OCI-LY7 (cell line): Measurements from ENCODE around the gene SLC9C2. TPM values are rescaled to one million over a fixed set of nuclear protein-coding genes. Genes with fewer than 3 reads are reported as not detected.

Experiments
- BruUV-seq: library from RNA; stranded (reverse); fragments of 400-500 nt; replicated peaks from 2 replicates; lab custom pipeline; 2021; lab: Mats Ljungman, UMichigan
- CTCF ChIA-PET: fragments of 300-600 bp; sonication (Branson Sonifier 250); formaldehyde crosslinking; loops from one replicate; lab custom pipeline; 2022; ENCODE audit warnings: antibody characterized with exemption; ENCODE audit not compliant: unreplicated experiment; lab: Charles Lee
- POLR2A ChIA-PET: fragments of 300-600 bp; sonication (Branson Sonifier 250); formaldehyde crosslinking; loops from one replicate; lab custom pipeline; 2022; ENCODE audit warnings: antibody characterized with exemption; lab: Charles Lee
- DNase-seq: peaks from one replicate; pipeline ENCODE4 v3.0.0-alpha.2; 2015; ENCODE audit warnings: low spot score
- H2AFZ ChIP-seq: fragments of 200-600 bp; sonication (generic), shearing (Covaris generic); 2 replicates; pipeline ENCODE4 v1.6.1; 2014; ENCODE audit warnings: mild to moderate bottlenecking, antibody characterized with exemption, low read length, moderate library complexity
- H3K27ac ChIP-seq: fragments of 200-600 bp; sonication (generic); 2 replicates; pipeline ENCODE4 v1.5.1; 2014; ENCODE audit warnings: mixed run types, low read depth, mild to moderate bottlenecking, moderate library complexity, low read length, inconsistent platforms; ENCODE audit not compliant: poor library complexity, severe bottlenecking
- H3K36me3 ChIP-seq: fragments of 200-600 bp; sonication (generic); 2 replicates; pipeline ENCODE4 v1.6.1; 2014; ENCODE audit warnings: mild to moderate bottlenecking, antibody characterized with exemption, low read length, moderate library complexity, mixed read lengths; ENCODE audit not compliant: insufficient read depth
- H3K4me1 ChIP-seq: fragments of 200-600 bp; sonication (generic); 2 replicates; pipeline ENCODE4 v1.5.1; 2014; ENCODE audit warnings: mild to moderate bottlenecking, low read length; ENCODE audit not compliant: insufficient read depth, poor library complexity, severe bottlenecking
- H3K4me2 ChIP-seq: fragments of 200-600 bp; sonication (generic); 2 replicates; pipeline ENCODE4 v1.6.1; 2014; ENCODE audit warnings: mild to moderate bottlenecking, low read length
- H3K4me3 ChIP-seq: fragments of 200-600 bp; sonication (generic); 2 replicates; pipeline ENCODE4 v1.5.1; 2014; ENCODE audit warnings: mild to moderate bottlenecking, low read depth, low read length; ENCODE audit not compliant: poor library complexity, severe bottlenecking
- H3K79me2 ChIP-seq: fragments of 200-600 bp; sonication (generic); 2 replicates; pipeline ENCODE4 v1.6.1; 2016; ENCODE audit warnings: low read depth, mild to moderate bottlenecking, low read length, moderate library complexity, mixed read lengths; ENCODE audit not compliant: insufficient read depth
- H3K9me2 ChIP-seq: fragments of 200-600 bp; sonication (generic); 2 replicates; pipeline ENCODE4 v1.6.1; 2016; ENCODE audit warnings: mild to moderate bottlenecking, low read length, mixed read lengths; ENCODE audit not compliant: insufficient read depth
- H3K9me3 ChIP-seq: fragments of 200-600 bp; sonication (generic); 2 replicates; pipeline ENCODE4 v1.6.1; 2014; ENCODE audit warnings: mild to moderate bottlenecking, mixed run types, low read length, mixed read lengths
- H4K20me1 ChIP-seq: fragments of 200-600 bp; sonication (generic); 2 replicates; pipeline ENCODE4 v1.6.1; 2014; ENCODE audit warnings: mild to moderate bottlenecking, antibody characterized with exemption, low read length, moderate library complexity, mixed read lengths; ENCODE audit not compliant: insufficient read depth
- CTCF ChIP-seq: fragments of 200-600 bp; sonication (generic); conservative IDR thresholded peaks from 2 replicates; pipeline ENCODE4 v1.5.1; 2014; ENCODE audit warnings: mild to moderate bottlenecking, antibody characterized with exemption, low read length, moderate library complexity, mixed read lengths
- EZH2phosphoT487 ChIP-seq: fragments of 200-600 bp; sonication (generic); IDR thresholded peaks from 2 replicates; pipeline ENCODE4 v1.6.1; 2018; ENCODE audit warnings: low read depth, borderline replicate concordance, mild to moderate bottlenecking, mixed run types, antibody characterized with exemption, low read length, moderate library complexity, mixed read lengths
- intact Hi-C: fragments of 100-400 bp; cut with micrococcal nuclease; formaldehyde crosslinking; loops from one replicate; pipeline ENCODE4 v1.10.0; 2022; ENCODE audit not compliant: unreplicated experiment
- total RNA-seq, 2 experiments: library from RNA; depleted of rRNA in 1 of 2; stranded (reverse); fragments of >200 nt in 1 of 2; shearing (Covaris generic) in 1 of 2; gene quantifications; 2 replicates each; pipeline ENCODE4 v1.2.3, GENCODE V29; 2014 to 2022

SLC9C2 gene
- total RNA-seq, 2 experiments from 2014 or later, result not detected

GRCh38 chr1:173573596-173573995, 29.3 kb downstream of the SLC9C2 start:
- no TSS peak for BruUV-seq
- no peak overlapping the region for H3K4me3 ChIP-seq
- DNase-seq, result no peak
- H2AFZ ChIP-seq, result no peak overlapping the region
- H3K9me2 ChIP-seq, result no peaks in the 10 kb centered on the region
- H3K4me1 ChIP-seq, result no peaks in the 10 kb centered on the region
- CTCF ChIA-PET, result no interaction called here
- intact Hi-C loops, result no loop called here
- POLR2A ChIA-PET, result no interaction called here
- H3K27ac ChIP-seq, result no peak overlapping the region
- TF ChIP-seq EZH2phosphoT487, result no peak
- no peak for TF ChIP-seq CTCF
- no peaks in the 10 kb centered on the region for H4K20me1 ChIP-seq
- no peaks in the 10 kb centered on the region for H3K79me2 ChIP-seq
- H3K36me3 ChIP-seq, result no peaks in the 10 kb centered on the region
- no peaks in the 10 kb centered on the region for H3K9me3 ChIP-seq
- no peak overlapping the region for H3K4me2 ChIP-seq

- ChIA-PET CTCF (no interaction called here), POLR2A (interaction anchor here (0.6 kb wide), 1 partner anchor 767 kb away, joined by 3 read pairs; no protein-coding TSS in a partner anchor)
- Histone ChIP-seq H3K9me3 (no peaks in the 10 kb centered on the region), H2AFZ (no peak overlapping the region), H3K4me1 (no peaks in the 10 kb centered on the region), H3K27ac (no peak overlapping the region), H3K79me2 (no peaks in the 10 kb centered on the region), H3K9me2 (no peaks in the 10 kb centered on the region), H3K4me3 (no peak overlapping the region), H3K4me2 (no peak overlapping the region), H4K20me1 (no peaks in the 10 kb centered on the region), H3K36me3 (no peaks in the 10 kb centered on the region)
- no TSS peak for BruUV-seq
- TF ChIP-seq CTCF (no peak), EZH2phosphoT487 (no peak)
- no peak for DNase-seq
- intact Hi-C loops, result no loop called here
Observed at GRCh38 chr1:173572201-173572873, 30.5 kb downstream of the SLC9C2 start.

GRCh38 chr1:173570370-173571007, 32.4 kb downstream of the SLC9C2 start:
- no peaks in the 10 kb centered on the region for H3K79me2 ChIP-seq
- no peak for DNase-seq
- BruUV-seq, result no TSS peak
- H3K4me2 ChIP-seq, result no peak overlapping the region
- no peak overlapping the region for H2AFZ ChIP-seq
- H3K9me2 ChIP-seq, result no peaks in the 10 kb centered on the region
- no peak overlapping the region for H3K27ac ChIP-seq
- no peak overlapping the region for H3K4me3 ChIP-seq
- H3K4me1 ChIP-seq, result no peaks in the 10 kb centered on the region
- POLR2A ChIA-PET, result interaction anchor here (0.5 kb wide), 1 partner anchor 455 kb away, joined by 3 read pairs; no protein-coding TSS in a partner anchor
- H3K36me3 ChIP-seq, result no peaks in the 10 kb centered on the region
- TF ChIP-seq CTCF (no peak), EZH2phosphoT487 (no peak)
- CTCF ChIA-PET, result no interaction called here
- H3K9me3 ChIP-seq, result no peaks in the 10 kb centered on the region
- H4K20me1 ChIP-seq, result no peaks in the 10 kb centered on the region
- intact Hi-C loops, result no loop called here
